ENCODE measurements around the gene GRIN1.

Gene GRIN1

GRCh38 chr9:137180491-137180890 is 41.5 kb downstream of the GRIN1 start:
- FAIRE-seq: no peak

GRCh38 chr9:137181680-137182079 is 42.7 kb downstream of the GRIN1 start:
- FAIRE-seq: no peak

DNA sequence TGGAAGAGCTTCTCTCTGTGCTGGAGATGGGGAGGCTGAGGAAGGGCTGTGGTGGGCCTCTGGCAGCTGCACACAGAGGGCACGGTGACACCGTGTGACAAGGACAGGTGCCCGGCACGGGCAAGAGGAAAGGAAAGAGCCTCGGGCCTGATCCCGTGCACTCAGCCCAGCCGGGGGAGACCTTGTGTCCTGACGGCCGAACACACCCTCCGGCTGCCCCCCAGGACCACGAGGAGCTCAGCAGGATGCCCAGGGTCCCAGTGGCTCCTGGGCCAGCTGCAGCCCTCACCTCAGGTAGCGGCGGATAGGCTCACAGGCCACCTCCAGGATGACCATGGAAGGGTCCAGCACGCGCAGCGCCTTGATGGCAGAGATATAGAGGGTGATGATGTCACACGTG is 43.9 kb downstream of the GRIN1 start:
- no peak for FAIRE-seq

DNA sequence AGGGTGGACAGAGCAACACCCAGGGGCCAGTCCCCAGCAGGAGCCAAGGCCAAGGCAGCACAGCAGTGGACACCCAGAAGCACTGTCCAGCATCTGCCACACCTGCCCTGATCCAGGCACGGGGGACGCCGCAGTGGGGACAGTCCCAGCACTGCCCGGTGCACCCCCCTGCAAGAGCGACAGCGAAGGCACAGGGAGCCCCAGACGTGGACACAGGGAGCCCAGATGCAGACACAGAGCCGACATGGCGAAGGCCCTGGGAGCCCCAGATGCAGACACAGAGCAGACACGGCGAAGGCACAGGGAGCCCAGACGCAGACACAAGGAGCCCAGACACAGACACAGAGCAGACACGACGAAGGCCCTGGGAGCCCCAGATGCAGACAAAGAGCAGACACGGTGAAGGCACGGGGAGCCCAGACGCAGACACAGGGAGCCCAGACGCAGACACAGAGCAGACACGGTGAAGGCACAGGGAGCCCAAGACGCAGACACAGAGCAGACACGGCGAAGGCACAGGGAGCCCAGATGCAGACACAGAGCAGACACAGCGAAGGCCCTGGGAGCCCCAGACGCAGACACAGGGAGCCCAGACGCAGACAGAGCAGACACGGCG is 45.1 kb downstream of the GRIN1 start:
- no peak for FAIRE-seq

- FAIRE-seq: no peak
These were observed 46.1 kb downstream of the GRIN1 start for GRCh38 chr9:137184881-137185660.

DNA sequence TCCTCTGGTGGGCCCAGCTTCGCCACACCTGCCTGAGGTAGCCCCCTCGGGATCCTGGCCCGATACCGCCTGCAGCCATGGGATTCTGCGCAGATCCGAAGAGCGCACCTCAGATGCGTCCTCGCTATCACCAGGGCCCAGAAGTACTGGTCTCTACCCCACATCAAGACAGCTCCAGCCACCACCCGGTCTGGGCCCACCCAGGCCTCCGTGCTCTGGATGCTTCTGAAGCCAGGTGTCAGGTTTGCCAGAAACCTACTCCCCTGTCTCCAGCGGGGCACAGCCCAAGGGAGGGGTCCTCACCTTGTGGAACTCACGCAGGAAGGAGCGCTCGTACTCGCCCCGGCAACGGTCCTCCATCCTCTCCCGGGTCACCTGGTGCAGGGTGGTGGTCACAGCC is 47.0 kb downstream of the GRIN1 start:
- no peak for FAIRE-seq

DNA sequence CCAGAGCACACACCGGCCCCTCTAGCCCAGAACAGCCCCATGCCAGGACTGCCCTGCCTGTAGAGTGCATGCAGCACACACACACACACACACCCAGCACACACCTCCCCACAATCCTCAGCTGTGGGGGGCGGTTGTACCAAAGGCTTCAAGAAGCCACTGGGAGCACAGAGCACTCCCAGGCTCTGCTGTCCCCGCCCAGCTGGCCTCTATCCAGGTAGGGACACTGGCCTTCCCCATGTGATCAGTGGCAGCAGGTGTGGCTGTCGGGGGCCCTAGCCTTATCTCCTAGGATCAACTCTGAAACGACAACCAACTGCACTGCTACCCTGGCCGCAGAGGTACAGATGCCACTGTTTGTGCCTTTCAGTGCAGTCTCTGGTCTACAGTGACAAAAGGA is 47.4 kb downstream of the GRIN1 start:
- no peak for FAIRE-seq

DNA sequence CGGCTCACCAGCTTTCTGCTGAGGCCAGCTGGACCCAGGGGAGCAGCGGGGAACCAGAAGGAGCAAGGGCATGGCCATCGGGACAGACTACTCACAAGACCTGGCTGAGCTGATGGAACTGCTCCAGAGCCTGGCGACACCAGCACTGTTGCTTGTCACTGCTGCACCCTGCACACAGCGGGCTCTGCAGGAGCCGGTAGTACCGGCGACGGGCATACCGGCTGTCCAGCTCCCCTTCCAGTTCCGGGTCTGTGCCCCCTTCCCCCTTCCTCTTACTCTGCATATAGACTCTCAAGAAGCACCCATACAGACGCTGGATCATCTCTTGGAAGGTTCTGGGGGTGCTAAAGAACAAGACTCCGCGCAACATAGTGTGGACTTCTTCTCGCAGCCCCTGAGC is 48.4 kb downstream of the GRIN1 start:
- FAIRE-seq: no peak

DNA sequence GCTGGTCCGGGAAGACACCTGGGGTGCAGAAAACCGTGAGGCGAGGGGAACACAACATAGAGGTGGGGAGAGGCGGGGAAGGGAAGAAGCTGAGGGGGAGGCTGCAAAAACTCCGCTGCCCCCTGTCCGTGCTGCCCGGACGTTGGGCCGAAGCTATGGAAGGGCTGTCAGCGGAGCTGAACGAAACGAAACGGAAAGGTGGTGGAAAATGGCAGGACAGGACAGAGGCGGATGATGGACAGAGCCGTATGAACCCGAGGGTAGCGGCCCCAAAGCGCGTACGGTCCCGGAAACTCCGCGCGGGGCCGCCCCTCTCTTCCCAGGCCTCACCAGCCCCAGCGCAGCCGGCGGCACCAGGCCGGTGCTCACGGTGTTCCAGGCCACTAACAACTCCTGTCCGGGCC is 49.1 kb downstream of the GRIN1 start:
- no peak for FAIRE-seq

DNA sequence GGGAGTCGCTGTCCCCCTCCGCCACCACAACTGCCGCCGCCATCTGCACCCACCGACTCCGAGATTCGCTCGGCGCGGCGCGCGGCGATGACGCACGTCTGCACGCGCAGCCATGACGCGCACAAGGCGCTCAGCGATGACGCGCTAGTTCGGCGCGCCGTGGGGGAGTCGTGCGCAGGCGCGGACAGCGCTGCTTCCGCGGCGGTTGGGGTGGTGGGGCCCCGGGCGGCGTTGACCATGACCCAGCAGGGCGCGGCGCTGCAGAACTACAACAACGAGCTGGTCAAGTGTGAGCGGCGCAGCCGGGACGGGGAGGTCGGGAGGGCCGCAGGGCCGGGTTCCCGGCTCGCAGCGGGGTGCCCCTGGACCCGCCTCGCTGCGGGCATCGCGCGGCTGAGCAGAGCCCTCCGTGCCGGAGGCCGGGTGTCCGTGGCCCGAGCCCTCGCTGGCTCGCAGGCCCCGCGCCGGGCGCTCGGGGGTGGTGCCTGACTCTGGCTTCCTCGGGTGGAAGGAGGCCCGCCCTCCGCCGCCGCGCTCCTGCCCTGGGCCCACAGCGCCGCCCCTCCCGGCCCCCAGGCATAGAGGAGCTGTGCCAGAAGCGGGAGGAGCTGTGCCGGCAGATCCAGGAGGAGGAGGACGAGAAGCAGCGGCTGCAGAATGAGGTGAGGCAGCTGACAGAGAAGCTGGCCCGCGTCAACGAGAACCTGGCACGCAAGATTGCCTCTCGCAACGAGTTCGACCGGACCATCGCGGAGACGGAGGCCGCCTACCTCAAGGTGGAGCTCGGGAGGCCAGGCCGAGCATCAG is 49.7 kb downstream of the GRIN1 start, which contains the start of the genes ANAPC2 and SSNA1:
Gene ANAPC2 (minus strand): TSS at position 71 of the 807 bp plus-strand sequence. CDS start 28 bp downstream, at position 43.
Gene SSNA1 (plus strand): TSS at position 187 of the 807 bp plus-strand sequence. CDS start 51 bp downstream, at position 238.
- FAIRE-seq: no peak

DNA sequence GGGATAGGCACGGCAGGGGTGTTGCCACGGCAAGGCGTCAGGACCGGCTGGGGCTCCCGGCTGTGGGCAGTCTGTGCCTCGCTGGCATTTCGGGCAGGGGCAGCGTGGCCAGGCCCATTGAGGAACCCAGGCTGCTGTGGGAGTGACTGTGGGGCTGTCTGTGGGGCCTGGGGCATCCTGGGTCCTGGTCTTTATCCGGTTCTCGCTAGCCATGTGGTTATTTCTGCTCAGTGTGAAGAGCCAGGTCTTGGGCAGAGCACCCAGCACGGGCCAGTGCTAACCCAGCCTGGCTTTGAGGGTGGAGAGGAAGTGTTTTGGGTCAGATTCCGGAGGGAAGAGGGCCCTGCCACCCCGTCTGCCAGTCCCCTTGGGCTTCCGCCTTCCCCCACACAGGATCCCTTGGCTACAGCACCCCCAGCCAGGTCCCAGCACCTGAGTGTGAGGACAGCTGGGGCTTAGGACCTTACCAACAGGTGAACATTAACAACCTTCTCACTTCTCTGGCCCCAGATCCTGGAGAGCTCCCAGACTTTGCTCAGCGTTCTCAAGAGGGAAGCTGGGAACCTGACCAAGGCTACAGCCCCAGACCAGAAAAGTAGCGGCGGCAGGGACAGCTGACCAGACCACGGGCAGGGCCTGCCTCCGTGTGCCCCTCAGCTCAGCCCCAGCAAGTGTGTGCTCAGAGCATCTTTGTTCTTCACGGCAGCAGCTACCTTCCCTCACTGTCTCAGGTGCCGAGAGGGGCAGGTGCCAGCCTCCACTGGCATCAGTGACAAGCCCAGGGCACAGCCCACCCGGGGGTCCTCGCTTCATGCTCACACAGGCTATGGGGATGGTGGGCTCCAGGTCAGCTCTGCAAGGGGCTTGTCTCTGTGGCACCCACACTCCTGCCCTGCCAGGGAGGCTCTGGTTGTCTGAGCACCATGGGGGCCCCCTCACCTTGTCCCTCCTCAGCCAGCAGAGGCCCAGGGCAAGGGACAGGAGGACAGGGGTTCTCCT is 50.6 kb downstream of the GRIN1 start:
- FAIRE-seq: no peak

GRCh38 chr9:137190315-137190856 is 51.4 kb downstream of the GRIN1 start:
- FAIRE-seq: no peak

DNA sequence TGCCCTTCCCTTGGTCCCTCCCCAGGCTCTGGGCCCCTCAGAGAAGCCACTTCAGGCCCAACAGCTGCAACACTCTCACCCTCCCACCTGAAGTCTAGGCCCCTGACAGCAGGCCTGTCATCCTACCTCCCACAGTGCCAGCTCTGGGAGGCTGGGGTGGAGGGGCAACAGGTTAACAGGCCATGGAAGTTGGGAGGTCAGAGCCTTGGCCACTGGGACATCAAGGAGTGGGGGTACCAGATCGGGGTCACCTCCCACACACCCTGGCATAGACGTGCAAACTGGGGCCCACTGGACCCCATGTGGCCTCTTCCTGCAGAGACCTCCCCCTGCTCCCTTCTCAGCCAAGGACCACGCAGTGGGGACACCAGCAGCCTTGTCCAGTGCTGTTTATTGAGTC is 52.3 kb downstream of the GRIN1 start:
- FAIRE-seq: no peak

- FAIRE-seq: no peak
These were observed 52.9 kb downstream of the GRIN1 start for GRCh38 chr9:137191691-137192447.

DNA sequence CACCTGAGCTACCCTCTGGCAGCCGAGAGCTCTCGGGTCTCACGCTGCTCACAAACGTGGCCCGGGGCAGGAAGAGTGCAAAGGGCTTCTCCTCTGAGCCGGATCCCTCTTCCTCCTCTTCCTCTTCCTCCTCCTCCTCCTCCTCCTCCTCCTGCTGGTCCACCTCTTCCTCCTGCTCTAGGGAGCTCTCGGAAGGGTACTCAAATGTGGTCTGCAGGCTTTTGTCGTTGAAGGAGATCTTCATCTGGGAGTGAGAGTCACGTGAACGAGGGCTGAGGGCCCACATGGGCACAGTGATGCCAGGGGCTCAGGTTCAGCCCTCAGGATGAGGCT is 53.5 kb downstream of the GRIN1 start:
- FAIRE-seq: no peak

DNA sequence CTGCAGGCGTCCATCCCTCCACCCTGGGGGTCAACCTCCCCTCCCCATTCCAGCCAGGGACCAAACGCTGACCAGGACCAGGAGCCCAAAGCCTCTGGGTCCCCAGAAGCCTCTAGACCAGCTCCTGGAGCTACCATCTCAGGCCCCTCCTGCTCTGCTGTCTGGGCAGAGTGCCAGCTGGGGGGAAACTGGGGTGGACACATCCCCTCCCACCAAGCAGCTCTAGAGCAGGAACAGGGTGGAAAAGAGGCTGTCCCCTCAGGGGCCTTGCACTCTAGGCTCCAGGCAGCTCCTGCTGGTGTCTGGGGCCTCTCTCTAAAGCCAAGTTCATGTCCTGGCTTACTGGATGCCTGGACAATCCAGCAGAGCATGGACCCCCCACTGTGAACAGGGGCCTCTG is 53.9 kb downstream of the GRIN1 start:
- no peak for FAIRE-seq

DNA sequence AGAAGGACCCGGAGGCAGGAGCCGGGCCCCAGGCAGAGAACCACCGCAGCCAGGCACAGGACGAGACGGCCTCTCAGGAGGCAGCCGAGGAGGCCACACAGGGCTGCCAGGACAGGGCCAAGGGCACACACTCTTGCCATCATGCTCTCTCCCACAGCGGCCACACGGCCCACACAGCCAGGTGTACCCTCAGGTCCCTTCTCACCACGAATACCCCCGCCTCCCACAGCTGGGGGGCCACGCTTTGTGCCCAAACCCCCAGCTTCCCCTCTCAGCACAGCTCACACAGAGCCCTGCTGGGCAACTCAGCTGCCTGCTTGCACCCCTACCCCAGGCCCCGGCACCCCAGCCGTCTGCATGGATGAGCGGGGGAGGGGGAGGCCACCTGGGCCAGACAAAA is 54.8 kb downstream of the GRIN1 start:
- FAIRE-seq: no peak

- no peak for FAIRE-seq
These were observed 55.4 kb downstream of the GRIN1 start for GRCh38 chr9:137194388-137194787.

GRCh38 chr9:137194909-137195308 is 56.0 kb downstream of the GRIN1 start:
- no peak for FAIRE-seq

- FAIRE-seq: no peak
These were observed 56.7 kb downstream of the GRIN1 start for GRCh38 chr9:137195525-137196220.
